ENCODE results near the gene FCGBP. TPM values are rescaled to one million over a fixed set of nuclear protein-coding genes. Genes with fewer than 3 reads are reported as not detected.
"Not testable (repeated sequence)": the region's sequence is repeated elsewhere in the genome, so short reads cannot be mapped to it uniquely, and the experiment has no call there.

Gene FCGBP
- polyA plus RNA-seq, 1 donor = 17.9 TPM

GRCh38 chr19:39916851-39917396, 17.5 kb downstream of the FCGBP start:
- DNase-seq = no peak

- no peak for DNase-seq
Observed at GRCh38 chr19:39916236-39916635, 18.2 kb downstream of the FCGBP start.

GRCh38 chr19:39915848-39916215, 18.6 kb downstream of the FCGBP start:
- DNase-seq = no peak

GRCh38 chr19:39915101-39915847, 19.2 kb downstream of the FCGBP start:
- no peak for DNase-seq

DNA sequence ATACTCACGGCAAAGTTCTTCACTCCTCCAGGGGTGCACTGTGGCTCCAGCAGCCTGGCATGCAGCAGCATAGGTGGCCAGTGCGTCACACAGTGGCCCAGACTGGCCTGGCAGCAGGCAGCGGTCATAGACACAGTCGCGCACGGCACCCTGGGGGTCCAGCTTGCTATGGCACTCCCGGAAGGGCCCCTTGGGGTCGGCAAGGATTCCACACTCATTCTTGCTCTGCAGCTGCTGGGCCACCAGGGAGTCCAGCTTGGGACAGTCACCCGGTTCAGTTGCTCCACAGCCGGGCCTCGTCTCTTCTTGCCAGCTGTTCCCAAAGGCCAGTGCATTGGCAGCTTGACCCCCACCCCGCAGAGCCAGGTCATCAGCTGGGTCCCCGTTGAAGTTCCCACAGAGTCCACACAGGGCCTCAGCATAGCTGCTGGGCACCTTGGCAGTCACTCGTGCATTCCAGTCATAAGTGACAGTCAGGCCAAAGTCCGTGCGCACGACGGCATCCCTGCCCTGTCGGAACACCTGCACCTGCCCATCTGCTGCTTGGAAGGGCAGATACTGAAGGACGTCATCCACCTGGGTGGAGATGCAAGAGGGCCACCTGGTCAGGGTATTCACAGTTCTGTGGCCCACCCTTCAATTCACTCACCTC, 20.6 kb downstream of the FCGBP start:
- no peak for DNase-seq

DNA sequence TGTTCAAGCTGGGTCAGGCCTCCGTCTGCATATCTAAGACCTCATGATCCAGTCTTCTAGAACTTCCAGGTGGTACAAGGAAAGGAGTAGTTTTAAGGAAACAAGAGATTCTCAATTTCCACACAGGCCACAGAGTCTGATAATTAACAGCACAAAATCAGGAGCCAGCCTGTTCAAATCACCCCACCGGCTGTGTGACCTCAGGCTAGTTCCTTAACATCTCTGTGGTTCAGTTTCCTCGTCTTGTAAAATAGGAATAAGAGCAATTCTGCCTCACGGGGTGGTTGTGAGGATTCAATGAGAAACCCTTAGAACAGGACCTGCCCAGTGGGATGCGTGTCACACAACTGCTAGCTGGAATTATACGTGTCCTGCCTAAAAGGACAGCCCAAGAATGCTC, 25.6 kb downstream of the FCGBP start:
- no peak for DNase-seq

DNA sequence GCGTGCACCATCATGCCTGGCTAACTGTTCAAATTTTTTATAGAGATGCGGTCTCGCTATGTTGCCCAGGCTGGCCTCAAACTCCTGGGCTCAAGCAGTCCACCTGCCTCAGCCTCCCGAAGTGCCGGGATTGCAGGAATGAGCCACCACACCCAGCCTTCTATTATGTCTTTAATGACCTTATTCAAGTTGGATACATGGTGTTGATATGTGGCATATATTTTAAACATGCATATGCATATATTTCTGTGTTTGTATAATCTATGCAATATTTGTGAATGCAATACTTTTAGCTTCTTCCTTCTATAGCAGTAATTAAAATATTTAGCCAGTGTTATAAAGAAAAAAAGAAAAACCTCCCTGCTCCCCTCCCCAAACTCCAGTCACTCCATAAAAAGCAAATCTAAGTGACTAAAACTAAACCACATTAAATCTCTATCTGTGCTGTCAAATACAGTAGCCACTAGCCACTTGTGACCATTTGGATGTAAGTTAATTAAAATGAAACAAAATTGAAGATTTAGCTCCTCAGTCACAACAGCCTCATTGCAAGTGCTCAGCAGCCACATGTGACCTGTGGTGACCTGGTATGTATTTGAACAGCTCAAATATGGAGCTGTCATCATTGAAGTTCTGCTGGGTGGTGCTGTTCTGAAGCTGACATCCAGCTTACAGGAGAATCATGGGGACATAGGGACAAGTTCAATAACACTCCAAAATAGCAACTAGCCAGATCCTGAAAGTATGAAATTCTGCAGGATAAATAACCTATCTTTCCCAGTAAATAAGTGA, 27.4 kb downstream of the FCGBP start:
- DNase-seq = no peak

- no peak for DNase-seq
Observed at GRCh38 chr19:39906283-39906682, 28.2 kb downstream of the FCGBP start.

DNA sequence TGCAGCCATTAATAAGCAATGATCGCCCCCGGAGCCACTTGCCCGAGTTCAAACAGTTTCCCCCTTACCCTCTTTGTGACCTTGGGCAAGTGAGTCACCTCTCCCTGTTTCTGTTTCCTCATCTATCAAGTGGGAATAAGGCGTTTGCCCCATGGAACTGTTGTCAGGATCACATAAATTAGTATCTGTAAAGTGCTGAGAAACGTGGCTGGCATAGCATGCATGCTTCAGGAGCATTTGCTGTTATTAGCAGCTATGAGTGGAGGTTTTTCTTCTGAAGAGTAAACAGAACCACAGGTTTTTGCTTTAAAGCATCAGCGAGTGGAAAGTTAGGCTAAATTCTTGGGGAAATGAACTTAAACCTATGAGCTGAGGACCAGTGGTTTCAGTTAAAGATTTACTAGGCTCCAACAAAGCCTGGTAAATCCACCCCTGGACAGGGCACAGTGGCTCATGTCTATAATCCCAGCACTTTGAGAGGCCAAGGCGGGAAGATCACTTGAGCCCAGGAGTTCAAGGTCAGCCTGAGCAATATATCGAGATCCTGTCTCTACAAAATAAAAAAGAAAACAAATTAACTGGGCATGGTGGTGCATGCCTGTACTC, 30.8 kb downstream of the FCGBP start:
- DNase-seq = not testable (repeated sequence)

DNA sequence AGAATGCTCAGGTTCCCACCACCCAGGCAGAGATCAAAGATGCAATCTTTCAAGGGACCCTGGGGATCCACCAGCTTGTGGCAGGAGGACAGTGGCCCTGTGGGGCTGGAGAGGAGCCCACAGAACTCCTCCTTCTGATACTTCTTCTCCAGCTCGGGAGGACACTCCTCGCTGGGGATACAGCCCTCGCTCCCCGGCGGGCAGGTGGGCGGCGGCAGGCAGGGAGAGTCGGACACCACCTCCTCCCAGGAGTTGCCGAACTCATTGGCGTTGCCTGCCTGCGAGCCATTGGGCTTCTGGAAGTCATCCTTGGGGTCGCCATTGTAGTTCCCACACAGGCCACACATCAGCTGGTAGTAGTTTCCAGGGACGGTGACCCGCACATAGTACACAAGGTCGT, 32.1 kb downstream of the FCGBP start:
- not testable (repeated sequence) for DNase-seq

DNA sequence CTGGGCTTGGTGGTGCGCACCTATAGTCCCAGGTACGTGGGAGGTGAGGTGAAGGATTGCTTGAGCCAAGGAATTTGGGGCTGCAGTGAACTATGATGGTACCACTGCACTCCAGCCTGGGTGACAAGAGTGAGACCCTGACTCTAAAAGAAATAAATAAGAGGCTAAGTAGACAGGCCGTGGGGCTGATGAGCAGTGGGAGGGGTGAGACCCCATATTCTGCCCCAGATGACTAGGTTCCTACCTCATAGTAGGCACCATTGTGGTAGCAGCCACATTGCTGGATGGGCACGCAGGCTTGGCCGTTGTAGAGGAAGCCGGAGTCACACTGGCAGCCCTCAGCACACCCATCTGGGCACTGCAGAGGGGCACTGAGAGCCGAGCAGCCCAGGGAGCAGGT, 32.8 kb downstream of the FCGBP start:
- not testable (repeated sequence) for DNase-seq

DNA sequence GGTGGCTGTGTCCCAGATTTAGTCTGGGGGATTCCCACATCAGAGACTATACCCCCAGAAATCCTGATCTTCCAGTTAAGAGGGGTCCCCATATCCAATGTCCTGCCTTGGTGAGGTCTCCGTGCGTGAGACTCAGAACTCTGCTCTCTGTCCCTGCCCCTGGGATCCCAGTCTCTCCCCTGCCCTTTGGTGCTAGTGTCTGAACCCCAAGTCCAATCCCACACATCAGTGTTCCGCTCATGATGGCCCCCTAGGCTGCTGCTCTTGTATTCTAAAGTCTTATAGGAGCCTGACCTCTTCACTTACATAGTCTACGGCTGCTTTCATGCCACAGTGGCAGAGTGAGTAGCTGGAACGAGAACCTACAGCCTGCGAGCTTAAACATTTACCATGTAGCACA, 35.6 kb downstream of the FCGBP start:
- not testable (repeated sequence) for DNase-seq

DNA sequence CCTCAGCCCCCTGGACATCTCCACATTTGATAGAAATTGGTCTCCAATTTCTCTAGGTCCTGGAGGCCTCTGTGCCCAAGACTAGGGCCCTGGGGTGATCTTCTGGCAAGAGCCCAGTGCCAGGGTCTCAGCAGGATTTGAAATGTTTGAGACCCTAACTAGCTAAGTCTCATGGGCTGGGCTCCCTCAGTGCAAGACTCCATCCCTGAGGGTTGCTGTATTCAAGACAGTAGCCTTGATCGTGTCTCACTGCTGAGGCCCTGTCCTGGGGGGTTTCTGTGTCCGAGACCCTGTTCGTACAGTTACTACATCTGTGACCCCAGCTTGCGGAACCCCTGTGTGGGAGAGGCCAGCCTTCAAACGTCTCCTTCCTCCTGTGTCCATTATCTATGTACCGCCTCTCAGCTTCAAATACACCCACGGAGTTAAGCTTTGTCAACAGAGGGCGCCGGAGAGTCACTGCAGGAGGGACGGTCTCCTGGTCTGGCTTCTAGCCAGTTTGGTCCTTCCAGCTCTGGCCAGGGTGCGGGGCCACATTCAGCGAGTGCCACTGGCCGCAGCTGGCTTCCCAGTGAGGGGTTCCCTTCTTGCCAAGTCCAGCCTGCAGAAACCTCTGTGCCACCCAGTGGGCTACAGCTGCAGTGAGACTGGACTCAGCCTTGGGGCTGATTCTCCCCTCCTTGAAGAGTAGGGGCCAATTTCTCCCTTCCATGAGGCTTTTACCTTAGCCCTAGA, 36.8 kb downstream of the FCGBP start:
- DNase-seq = not testable (repeated sequence)

- not testable (repeated sequence) for DNase-seq
Observed at GRCh38 chr19:39895096-39895495, 39.3 kb downstream of the FCGBP start.

DNA sequence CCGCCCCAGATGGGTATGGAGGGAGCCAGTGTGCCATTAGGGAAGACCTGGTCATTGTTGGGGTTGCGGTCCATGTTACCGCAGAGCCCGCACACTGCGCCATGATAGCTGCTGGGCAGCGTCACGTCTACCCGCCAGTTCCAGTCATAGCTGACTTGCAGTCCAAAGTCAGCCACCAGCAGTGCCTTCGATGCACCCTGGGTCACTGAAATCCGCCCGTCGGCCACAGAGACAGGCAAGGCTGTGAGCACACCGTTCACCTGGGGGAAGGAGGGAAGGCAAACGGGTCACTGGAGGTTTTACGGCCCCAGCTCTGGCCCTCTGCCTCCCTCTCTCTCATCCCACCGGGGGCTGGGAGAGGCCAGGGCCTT, 40.2 kb downstream of the FCGBP start:
- DNase-seq = not testable (repeated sequence)

GRCh38 chr19:39893366-39894235, 40.8 kb downstream of the FCGBP start:
- not testable (repeated sequence) for DNase-seq

DNA sequence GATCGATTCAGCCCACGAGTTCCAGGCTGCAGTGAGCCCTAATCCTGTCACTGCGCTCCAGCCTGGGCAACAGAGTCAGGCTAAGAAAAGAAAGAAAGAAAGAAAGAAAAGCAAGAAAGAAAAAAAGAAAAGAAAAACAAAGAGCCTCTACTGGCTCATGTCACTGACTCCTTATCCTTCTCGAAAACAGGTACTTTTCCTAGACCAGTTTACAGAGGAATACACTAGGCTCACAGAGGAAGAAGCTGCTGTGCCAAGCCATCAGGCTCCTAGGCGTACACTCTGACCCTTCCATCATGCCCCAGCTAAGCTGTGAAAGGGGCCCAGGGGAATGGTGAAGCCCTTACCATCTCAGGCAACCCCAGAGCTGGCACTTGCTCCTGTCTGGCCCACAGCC, 41.9 kb downstream of the FCGBP start:
- DNase-seq = not testable (repeated sequence)

DNA sequence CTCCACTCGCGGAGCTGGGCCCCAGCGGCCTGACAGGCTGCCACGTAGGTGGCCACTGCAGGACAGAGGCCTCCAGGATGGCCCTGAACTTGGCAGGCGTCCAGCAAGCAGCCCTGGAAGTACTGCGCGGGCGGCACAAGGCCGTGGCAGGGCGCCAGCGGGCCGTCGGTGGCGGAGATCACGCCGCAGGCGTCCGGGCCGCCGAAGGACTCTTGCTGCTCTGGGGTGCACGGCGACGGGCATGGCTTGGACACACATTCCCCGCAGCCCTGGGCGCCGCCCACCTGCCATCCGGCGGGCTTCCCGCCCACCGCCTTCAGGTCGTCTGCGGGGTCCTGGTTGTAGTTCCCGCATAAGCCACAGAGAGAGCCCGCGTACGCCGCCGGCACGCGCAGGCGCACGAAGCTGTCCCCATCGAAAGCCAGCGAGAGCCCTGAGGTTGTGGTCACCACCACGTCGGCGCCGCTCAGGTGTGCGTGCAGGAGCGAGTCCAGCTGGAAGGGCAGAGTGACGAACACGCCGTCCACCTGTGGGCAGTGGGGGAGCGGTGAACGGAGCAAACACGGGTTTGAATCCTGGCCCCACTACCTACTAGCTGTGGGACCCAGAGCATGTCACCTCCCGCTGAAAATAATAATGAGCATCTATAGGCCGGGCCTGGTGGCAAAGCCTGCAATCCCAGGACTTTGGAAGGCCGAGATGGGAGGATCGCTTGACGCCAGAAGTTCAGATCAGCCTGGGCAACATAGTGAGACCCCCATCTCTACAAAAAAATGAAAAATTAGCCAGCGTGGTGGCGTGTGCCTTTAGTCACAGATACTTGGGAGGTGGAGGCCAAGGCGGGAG, 42.6 kb downstream of the FCGBP start:
- DNase-seq = not testable (repeated sequence)

DNA sequence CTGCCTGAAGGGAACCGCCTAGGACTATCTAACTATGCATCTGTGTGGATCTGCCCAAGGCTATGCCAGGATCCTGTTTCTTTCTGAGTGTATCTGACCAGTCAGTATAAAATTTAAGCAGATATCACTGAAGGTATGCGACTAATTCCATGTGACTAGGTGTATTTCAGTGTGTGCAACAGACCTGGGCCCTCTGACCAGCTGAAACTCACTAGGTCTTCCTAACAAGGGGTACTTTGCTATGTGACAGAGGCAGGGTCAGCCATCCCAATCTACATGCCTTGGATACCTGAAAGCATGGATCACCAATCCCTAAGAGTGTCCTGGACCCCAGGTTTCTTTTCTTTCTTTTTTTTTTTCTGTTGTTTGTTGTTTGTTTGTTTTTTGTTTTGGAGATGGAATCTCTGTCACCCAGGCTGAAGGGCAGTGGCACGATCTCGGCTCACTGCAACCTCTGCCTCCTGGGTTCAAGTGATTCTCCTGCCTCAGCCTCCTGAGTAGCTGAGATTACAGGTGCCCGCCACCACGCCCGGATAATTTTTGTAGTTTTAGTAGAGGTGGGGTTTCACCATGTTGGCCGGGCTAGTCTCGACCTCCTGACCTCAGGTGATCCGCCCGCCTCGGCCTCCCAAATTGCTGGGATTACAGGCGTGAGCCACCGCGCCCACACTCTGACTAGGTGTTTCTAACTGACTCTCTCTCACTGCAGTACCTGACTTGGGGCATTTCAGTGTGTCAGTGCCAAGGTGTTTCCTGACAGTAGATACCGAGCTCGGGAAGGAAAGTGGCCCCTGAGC, 43.5 kb downstream of the FCGBP start:
- DNase-seq = no peak

Measured in hindlimb muscle (tissue), 1 donor.